ENCODE results near the gene ERLEC1. TPM values are rescaled to one million over a fixed set of nuclear protein-coding genes. Genes with fewer than 3 reads are reported as not detected.

The ERLEC1 gene
- total RNA-seq, 3 donors from 2014 or later: 82.9 to 114 (median 87.1) TPM

- Histone ChIP-seq H3K36me3 (peaks cover 9% of the 10 kb centered on the region), H3K27ac (no peak overlapping the region), H3K27me3 (no peaks in the 10 kb centered on the region), H3K4me1 (no peaks in the 10 kb centered on the region), H3K4me3 (no peak overlapping the region), H3K9me3 (no peaks in the 10 kb centered on the region)
- intact Hi-C loops (cut with DNase I; ENCODE audit: low total_unique reads): no loop called here
- no peak for DNase-seq (ENCODE audit: low spot score in 2 of 2)
- no peak for TF ChIP-seq POLR2AphosphoS5 (IDR thresholded peaks at IDR 0.05)
- no peak for TF ChIP-seq CTCF (IDR thresholded peaks at IDR 0.05)
- TF ChIP-seq POLR2A (IDR thresholded peaks at IDR 0.05): no peak
Observed at GRCh38 chr2:53811601-53812000, 24.8 kb downstream of the ERLEC1 start.

- H3K4me1 ChIP-seq: no peaks in the 10 kb centered on the region
- H3K4me3 ChIP-seq: no peak overlapping the region
- TF ChIP-seq POLR2A (IDR thresholded peaks at IDR 0.05): no peak
- TF ChIP-seq POLR2AphosphoS5 (IDR thresholded peaks at IDR 0.05): no peak
- no peak for TF ChIP-seq CTCF (IDR thresholded peaks at IDR 0.05)
- H3K27me3 ChIP-seq: no peaks in the 10 kb centered on the region
- no peak overlapping the region for H3K27ac ChIP-seq
- intact Hi-C loops (cut with DNase I; ENCODE audit: low total_unique reads): no loop called here
- H3K36me3 ChIP-seq: peaks cover 12% of the 10 kb centered on the region
- H3K9me3 ChIP-seq: no peaks in the 10 kb centered on the region
- no peak for DNase-seq (ENCODE audit: low spot score in 2 of 2)
Observed at GRCh38 chr2:53813151-53813550, 26.3 kb downstream of the ERLEC1 start.

DNA sequence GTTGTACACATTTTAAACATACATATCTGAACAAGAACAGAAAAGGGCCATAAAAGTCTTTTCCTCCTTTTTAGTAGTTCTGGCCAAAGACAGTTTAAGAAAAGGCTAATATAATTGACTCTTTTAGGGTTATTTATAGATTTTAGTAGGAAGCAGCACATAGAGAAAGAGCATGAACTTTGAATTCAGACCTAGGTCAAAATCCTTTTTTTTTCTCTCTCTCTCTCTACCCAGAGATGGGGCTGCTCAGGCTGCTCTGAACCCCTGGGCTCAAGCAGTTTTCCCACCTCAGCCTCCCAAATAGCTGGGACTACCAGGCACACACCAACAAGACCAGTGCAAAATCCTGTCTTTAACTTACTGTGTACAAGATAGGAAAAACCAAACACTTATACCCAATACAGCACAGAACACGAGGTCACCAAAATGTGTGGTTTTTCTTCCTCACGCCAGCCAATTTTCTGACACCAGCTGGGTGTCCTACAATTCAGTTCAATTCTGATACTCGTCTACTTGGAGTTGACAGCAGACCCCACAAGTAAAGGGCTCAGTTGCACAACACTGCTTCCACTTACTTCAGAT, 32.1 kb downstream of the ERLEC1 start:
- DNase-seq (ENCODE audit: low spot score in 2 of 2): no peak
- Histone ChIP-seq H3K27ac (no peak overlapping the region), H3K36me3 (peaks cover 12% of the 10 kb centered on the region), H3K4me1 (no peaks in the 10 kb centered on the region), H3K27me3 (no peaks in the 10 kb centered on the region), H3K9me3 (no peaks in the 10 kb centered on the region), H3K4me3 (no peak overlapping the region)
- intact Hi-C loops (cut with DNase I; ENCODE audit: low total_unique reads): no loop called here
- no peak for TF ChIP-seq POLR2AphosphoS5 (IDR thresholded peaks at IDR 0.05)
- TF ChIP-seq CTCF (IDR thresholded peaks at IDR 0.05): no peak
- no peak for TF ChIP-seq POLR2A (IDR thresholded peaks at IDR 0.05)

- no peak overlapping the region for H3K4me3 ChIP-seq
- no peaks in the 10 kb centered on the region for H3K4me1 ChIP-seq
- H3K36me3 ChIP-seq: peaks cover 7% of the 10 kb centered on the region
- TF ChIP-seq CTCF (IDR thresholded peaks at IDR 0.05) (no peak), POLR2A (IDR thresholded peaks at IDR 0.05) (no peak), POLR2AphosphoS5 (IDR thresholded peaks at IDR 0.05) (no peak)
- DNase-seq (ENCODE audit: low spot score in 2 of 2): no peak
- H3K27me3 ChIP-seq: no peaks in the 10 kb centered on the region
- intact Hi-C loops (cut with DNase I; ENCODE audit: low total_unique reads): no loop called here
- H3K27ac ChIP-seq: no peak overlapping the region
- no peaks in the 10 kb centered on the region for H3K9me3 ChIP-seq
Observed at GRCh38 chr2:53819634-53820033, 32.8 kb downstream of the ERLEC1 start.

GRCh38 chr2:53820048-53820447, 33.2 kb downstream of the ERLEC1 start:
- Histone ChIP-seq H3K36me3 (peaks cover 7% of the 10 kb centered on the region), H3K27ac (no peak overlapping the region)
- intact Hi-C loops (cut with DNase I; ENCODE audit: low total_unique reads): no loop called here

More at GRCh38 chr2:53820048-53820447, 33.2 kb downstream of the ERLEC1 start:
- DNase-seq (ENCODE audit: low spot score in 2 of 2): no peak
- Histone ChIP-seq H3K27me3 (no peaks in the 10 kb centered on the region), H3K9me3 (no peaks in the 10 kb centered on the region), H3K4me3 (no peak overlapping the region), H3K4me1 (no peaks in the 10 kb centered on the region)
- TF ChIP-seq POLR2AphosphoS5 (IDR thresholded peaks at IDR 0.05) (no peak), CTCF (IDR thresholded peaks at IDR 0.05) (no peak), POLR2A (IDR thresholded peaks at IDR 0.05) (no peak)

Measured in breast epithelium (tissue), 4 donors.